Measurements from ENCODE around the gene RXRA.

The RXRA gene

DNA sequence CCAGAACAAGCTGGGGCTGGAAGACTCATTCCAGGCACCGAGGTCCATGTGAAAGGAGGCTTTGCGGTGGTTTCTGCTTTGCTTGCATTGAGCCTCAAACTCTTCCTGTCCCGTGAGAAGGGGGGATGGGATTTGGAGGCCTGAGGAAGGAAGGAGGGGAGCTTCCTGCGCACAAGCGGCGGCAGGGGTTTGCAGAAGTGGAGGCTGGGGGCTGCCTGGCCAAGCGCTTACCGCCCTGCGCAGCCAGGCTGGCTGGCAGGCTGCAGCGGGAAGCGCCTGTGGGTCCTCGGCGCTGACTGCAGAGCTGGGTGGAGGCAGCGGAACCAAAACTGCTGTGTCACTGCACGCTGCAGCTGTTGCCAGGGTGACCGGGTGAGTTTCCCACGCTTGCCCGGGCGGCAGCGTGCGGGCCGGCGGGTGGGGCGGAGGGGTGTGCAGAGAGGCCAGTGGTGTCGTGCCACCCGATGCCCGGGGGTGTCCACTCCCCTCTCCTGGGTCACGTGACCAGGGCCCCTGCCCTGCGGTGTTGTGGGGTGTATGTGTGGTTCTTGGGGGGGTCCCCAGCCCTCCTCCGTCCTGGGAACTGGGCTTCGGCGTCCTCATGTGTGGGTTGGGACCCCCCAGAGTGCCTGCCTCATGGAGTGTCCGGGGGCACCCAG, 81.0 kb downstream of the RXRA start:
- Histone ChIP-seq H2AFZ (ENCODE audit: low read length) (no peak overlapping the region), H3K4me1 (ENCODE audit: insufficient read depth, low read length, severe bottlenecking) (peaks cover 17% of the 10 kb centered on the region), H3K27ac (ENCODE audit: low read depth, low read length, poor library complexity, severe bottlenecking) (no peak overlapping the region), H4K20me1 (ENCODE audit: insufficient read depth, low read length) (no peaks in the 10 kb centered on the region), H3K9me2 (ENCODE audit: low read depth, low read length) (no peaks in the 10 kb centered on the region), H3K4me3 (ENCODE audit: low read depth, low read length, poor library complexity, severe bottlenecking) (peak overlapping the region; percentile 9), H3K79me2 (ENCODE audit: insufficient read depth, low read length) (no peaks in the 10 kb centered on the region), H3K9ac (ENCODE audit: low read length) (peak overlapping the region; percentile 19; the same call in 1 of the 2 replicates), H3F3A (ENCODE audit: insufficient read depth, low read length) (no peaks in the 10 kb centered on the region), H3K4me2 (ENCODE audit: low read length) (peak overlapping the region; percentile 50), H3K27me3 (ENCODE audit: insufficient read depth, low read length) (no peaks in the 10 kb centered on the region; the same call in 1 of the 2 replicates), H3K9me3 (ENCODE audit: low read length) (no peaks in the 10 kb centered on the region), H3K36me3 (ENCODE audit: insufficient read depth, low read length) (no peaks in the 10 kb centered on the region)
- TF ChIP-seq EZH2 (IDR thresholded peaks at IDR 0.05; ENCODE audit: borderline replicate concordance, low read length), result no peak
- TF ChIP-seq, protein P1, sequence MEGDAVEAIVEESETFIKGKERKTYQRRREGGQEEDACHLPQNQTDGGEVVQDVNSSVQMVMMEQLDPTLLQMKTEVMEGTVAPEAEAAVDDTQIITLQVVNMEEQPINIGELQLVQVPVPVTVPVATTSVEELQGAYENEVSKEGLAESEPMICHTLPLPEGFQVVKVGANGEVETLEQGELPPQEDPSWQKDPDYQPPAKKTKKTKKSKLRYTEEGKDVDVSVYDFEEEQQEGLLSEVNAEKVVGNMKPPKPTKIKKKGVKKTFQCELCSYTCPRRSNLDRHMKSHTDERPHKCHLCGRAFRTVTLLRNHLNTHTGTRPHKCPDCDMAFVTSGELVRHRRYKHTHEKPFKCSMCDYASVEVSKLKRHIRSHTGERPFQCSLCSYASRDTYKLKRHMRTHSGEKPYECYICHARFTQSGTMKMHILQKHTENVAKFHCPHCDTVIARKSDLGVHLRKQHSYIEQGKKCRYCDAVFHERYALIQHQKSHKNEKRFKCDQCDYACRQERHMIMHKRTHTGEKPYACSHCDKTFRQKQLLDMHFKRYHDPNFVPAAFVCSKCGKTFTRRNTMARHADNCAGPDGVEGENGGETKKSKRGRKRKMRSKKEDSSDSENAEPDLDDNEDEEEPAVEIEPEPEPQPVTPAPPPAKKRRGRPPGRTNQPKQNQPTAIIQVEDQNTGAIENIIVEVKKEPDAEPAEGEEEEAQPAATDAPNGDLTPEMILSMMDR (IDR thresholded peaks at IDR 0.05; ENCODE audit: low read length), result no peak

GRCh38 chr9:134408389-134408788, 82.1 kb downstream of the RXRA start:
- Histone ChIP-seq H3K27ac (ENCODE audit: low read depth, low read length, poor library complexity, severe bottlenecking) (no peak overlapping the region), H3K79me2 (ENCODE audit: insufficient read depth, low read length) (no peaks in the 10 kb centered on the region), H3K4me3 (ENCODE audit: low read depth, low read length, poor library complexity, severe bottlenecking) (no peak overlapping the region), H4K20me1 (ENCODE audit: insufficient read depth, low read length) (no peaks in the 10 kb centered on the region), H3K9ac (ENCODE audit: low read length) (no peak overlapping the region), H3K27me3 (ENCODE audit: insufficient read depth, low read length) (0 out of 2 replicates have a peak, but pooled peaks cover 3% of the 10 kb centered on the region), H3K9me3 (ENCODE audit: low read length) (no peaks in the 10 kb centered on the region), H3K9me2 (ENCODE audit: low read depth, low read length) (no peaks in the 10 kb centered on the region), H3K4me1 (ENCODE audit: insufficient read depth, low read length, severe bottlenecking) (peaks cover 17% of the 10 kb centered on the region), H3K4me2 (ENCODE audit: low read length) (no peak overlapping the region), H3F3A (ENCODE audit: insufficient read depth, low read length) (no peaks in the 10 kb centered on the region), H3K36me3 (ENCODE audit: insufficient read depth, low read length) (no peaks in the 10 kb centered on the region), H2AFZ (ENCODE audit: low read length) (no peak overlapping the region)
- no peak for TF ChIP-seq EZH2 (IDR thresholded peaks at IDR 0.05; ENCODE audit: borderline replicate concordance, low read length)
- TF ChIP-seq, protein P1 (IDR thresholded peaks at IDR 0.05; ENCODE audit: low read length), result peak; percentile 39; the same call in 1 of the 2 replicates

- Histone ChIP-seq H3K4me1 (ENCODE audit: insufficient read depth, low read length, severe bottlenecking) (peaks cover 17% of the 10 kb centered on the region), H3F3A (ENCODE audit: insufficient read depth, low read length) (no peaks in the 10 kb centered on the region), H3K4me2 (ENCODE audit: low read length) (no peak overlapping the region), H3K9me2 (ENCODE audit: low read depth, low read length) (no peaks in the 10 kb centered on the region), H3K36me3 (ENCODE audit: insufficient read depth, low read length) (no peaks in the 10 kb centered on the region), H4K20me1 (ENCODE audit: insufficient read depth, low read length) (no peaks in the 10 kb centered on the region), H3K4me3 (ENCODE audit: low read depth, low read length, poor library complexity, severe bottlenecking) (no peak overlapping the region), H2AFZ (ENCODE audit: low read length) (no peak overlapping the region), H3K9ac (ENCODE audit: low read length) (no peak overlapping the region), H3K9me3 (ENCODE audit: low read length) (no peaks in the 10 kb centered on the region), H3K27ac (ENCODE audit: low read depth, low read length, poor library complexity, severe bottlenecking) (no peak overlapping the region), H3K27me3 (ENCODE audit: insufficient read depth, low read length) (0 out of 2 replicates have a peak, but pooled peaks cover 3% of the 10 kb centered on the region), H3K79me2 (ENCODE audit: insufficient read depth, low read length) (no peaks in the 10 kb centered on the region)
- TF ChIP-seq, protein P1 (IDR thresholded peaks at IDR 0.05; ENCODE audit: low read length), result no peak
- no peak for TF ChIP-seq EZH2 (IDR thresholded peaks at IDR 0.05; ENCODE audit: borderline replicate concordance, low read length)
Observed at GRCh38 chr9:134408939-134409737, 82.9 kb downstream of the RXRA start.
